ENCODE data around the gene NUDT17. TPM values are rescaled to one million over a fixed set of nuclear protein-coding genes. Genes with fewer than 3 reads are reported as not detected.
A peak's percentile ranks its signal among the peaks of the same experiment; 100 is the strongest.

NUDT17 gene
- total and polyA plus RNA-seq, 9 of the 15 experiments (the other 6 are each of a cell fraction or from before 2014, with no cell fraction given) = 2.1 to 10.0 (median 6.1) TPM

DNA sequence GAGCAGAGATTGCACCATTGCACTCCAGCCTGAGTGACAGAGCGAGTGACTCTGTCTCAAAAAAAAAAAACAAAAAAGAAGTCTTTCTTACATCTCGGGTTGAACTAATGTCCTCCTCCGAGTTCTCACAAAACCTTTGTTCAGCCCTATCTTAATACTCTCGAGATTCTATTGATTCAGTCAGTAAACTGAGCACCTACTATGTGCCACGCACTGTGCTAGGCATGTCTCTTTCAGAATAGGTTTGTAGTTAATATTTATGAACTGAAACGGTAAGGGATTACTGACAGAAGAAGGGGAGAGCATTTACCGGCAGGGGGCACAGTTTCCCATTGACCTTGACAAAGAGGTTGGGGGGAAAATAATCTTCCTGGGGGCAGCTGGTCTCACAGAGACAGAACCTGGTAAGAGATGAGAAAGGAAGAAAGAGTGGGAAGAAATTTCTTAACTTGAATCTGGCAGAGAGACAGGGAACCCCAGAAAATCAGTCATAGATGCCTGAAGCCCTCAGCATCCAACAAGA is 10.1 kb downstream of the NUDT17 start:
- no TSS peak for BruUV-seq (replicated peaks)
- POLR2A ChIA-PET = no interaction called here
- no peak for FAIRE-seq

More for the DNA sequence above, 10.1 kb downstream of the NUDT17 start:
- Histone ChIP-seq H3K9ac (ENCODE audit: insufficient read depth in 1 of 2, low read depth in 2 of 2, low read length in 2 of 2) (no peak overlapping the region), H3K79me2 (ENCODE audit: control insufficient read depth, insufficient read depth, low read length) (peaks cover 13% of the 10 kb centered on the region), H3K36me3 (ENCODE audit: control insufficient read depth, insufficient read depth, low read length) (peaks cover 47% of the 10 kb centered on the region; the same call in 2 of the 3 replicates), H3K4me2 (ENCODE audit: insufficient read depth, low read length) (no peak overlapping the region), H3K9me3 (replicated peaks; ENCODE audit: control insufficient read depth, insufficient read depth, low read depth, low read length) (peaks cover 6% of the 10 kb centered on the region; the same call in 1 of the 2 replicates), H3K4me1 (replicated peaks in 1 of 2; ENCODE audit: control insufficient read depth in 2 of 2, insufficient read depth in 2 of 2, low read length in 2 of 2) (peaks cover 10 to 17% of the 10 kb centered on the region in 2 experiments; a peak in 4 of 5 replicates), H3K4me3 (no peak overlapping the region), H3K9me1 (ENCODE audit: control insufficient read depth, insufficient read depth, low read length) (no peaks in the 10 kb centered on the region), H4K20me1 (replicated peaks; ENCODE audit: control insufficient read depth, insufficient read depth, low read length) (no peaks in the 10 kb centered on the region), H3K27me3 (ENCODE audit: control insufficient read depth in 2 of 2, insufficient read depth in 2 of 2, low read length in 2 of 2) (no peaks in the 10 kb centered on the region), H2AFZ (ENCODE audit: low read depth, low read length) (no peak overlapping the region), H3K27ac (ENCODE audit: extremely low read depth, low read depth, low read length) (no peak overlapping the region)
- DNase-seq (ENCODE audit: extremely low read depth in 1 of 4, low spot score in 3 of 4) (no peak), ATAC-seq (no peak)
- no peak for TF ChIP-seq ZNF740 (CRISPR knock-in tag; IDR thresholded peaks at IDR 0.05)
- no peak for TF ChIP-seq ZNF740 (tag; IDR thresholded peaks at IDR 0.05)
- peak; percentile 79 for TF ChIP-seq ZKSCAN1 (IDR thresholded peaks at IDR 0.05; ENCODE audit: low read depth, low read length)
- TF ChIP-seq, protein P1, sequence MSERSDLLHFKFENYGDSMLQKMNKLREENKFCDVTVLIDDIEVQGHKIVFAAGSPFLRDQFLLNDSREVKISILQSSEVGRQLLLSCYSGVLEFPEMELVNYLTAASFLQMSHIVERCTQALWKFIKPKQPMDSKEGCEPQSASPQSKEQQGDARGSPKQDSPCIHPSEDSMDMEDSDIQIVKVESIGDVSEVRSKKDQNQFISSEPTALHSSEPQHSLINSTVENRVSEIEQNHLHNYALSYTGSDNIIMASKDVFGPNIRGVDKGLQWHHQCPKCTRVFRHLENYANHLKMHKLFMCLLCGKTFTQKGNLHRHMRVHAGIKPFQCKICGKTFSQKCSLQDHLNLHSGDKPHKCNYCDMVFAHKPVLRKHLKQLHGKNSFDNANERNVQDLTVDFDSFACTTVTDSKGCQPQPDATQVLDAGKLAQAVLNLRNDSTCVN (CRISPR knock-in tag; IDR thresholded peaks at IDR 0.05) = no peak
- TF ChIP-seq, protein P2, sequence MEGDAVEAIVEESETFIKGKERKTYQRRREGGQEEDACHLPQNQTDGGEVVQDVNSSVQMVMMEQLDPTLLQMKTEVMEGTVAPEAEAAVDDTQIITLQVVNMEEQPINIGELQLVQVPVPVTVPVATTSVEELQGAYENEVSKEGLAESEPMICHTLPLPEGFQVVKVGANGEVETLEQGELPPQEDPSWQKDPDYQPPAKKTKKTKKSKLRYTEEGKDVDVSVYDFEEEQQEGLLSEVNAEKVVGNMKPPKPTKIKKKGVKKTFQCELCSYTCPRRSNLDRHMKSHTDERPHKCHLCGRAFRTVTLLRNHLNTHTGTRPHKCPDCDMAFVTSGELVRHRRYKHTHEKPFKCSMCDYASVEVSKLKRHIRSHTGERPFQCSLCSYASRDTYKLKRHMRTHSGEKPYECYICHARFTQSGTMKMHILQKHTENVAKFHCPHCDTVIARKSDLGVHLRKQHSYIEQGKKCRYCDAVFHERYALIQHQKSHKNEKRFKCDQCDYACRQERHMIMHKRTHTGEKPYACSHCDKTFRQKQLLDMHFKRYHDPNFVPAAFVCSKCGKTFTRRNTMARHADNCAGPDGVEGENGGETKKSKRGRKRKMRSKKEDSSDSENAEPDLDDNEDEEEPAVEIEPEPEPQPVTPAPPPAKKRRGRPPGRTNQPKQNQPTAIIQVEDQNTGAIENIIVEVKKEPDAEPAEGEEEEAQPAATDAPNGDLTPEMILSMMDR (IDR thresholded peaks at IDR 0.05 in 2 of 3, conservative IDR thresholded peaks at IDR 0.05 in 1 of 3; ENCODE audit: insufficient read depth in 2 of 3, low read depth in 1 of 3, low read length in 3 of 3) = peak in 2 of 3 experiments; percentile 29 to 39; a peak in 4 of 6 replicates
- in situ Hi-C loops (cut with MboI) (no loop called here), intact Hi-C loops (cut with micrococcal nuclease) (no loop called here)
- 59% methylated on average over 7 of the region's 7 CpGs for WGBS (ENCODE audit: insufficient coverage, low coverage, missing lambda C conversion rate)
- CTCF ChIA-PET (ENCODE audit: low intra/inter-chr PET ratio) = interaction anchor here (0.7 kb wide), 1 partner anchor 10 kb away, joined by 4 read pairs; no protein-coding TSS in a partner anchor
